GM12878 (cell line): ENCODE results near the gene MCM8. TPM values are rescaled to one million over a fixed set of nuclear protein-coding genes. Genes with fewer than 3 reads are reported as not detected.

Experiments used
- ATAC-seq: fragments of 200-7000 bp; cut with Tn5 transposase; 3 replicates; pipeline ENCODE4 v1.9.1; 2020; ENCODE audit warnings: mild to moderate bottlenecking, moderate library complexity
- BruUV-seq: library from RNA; stranded (reverse); fragments of 400-500 nt; replicated peaks from 2 replicates; lab custom pipeline; 2021; lab: Mats Ljungman, UMichigan
- CTCF ChIA-PET: fragments of 300-600 bp; sonication (Branson Sonifier 250); formaldehyde crosslinking; extraction: SDS; loops from one replicate; lab custom pipeline; 2021; ENCODE audit warnings: inconsistent platforms; lab: Yijun Ruan, JAX
- POLR2A ChIA-PET: fragments of 350-600 bp; formaldehyde crosslinking; extraction: SDS; loops from one replicate; lab custom pipeline; 2021; ENCODE audit warnings: inconsistent platforms; lab: Charles Lee
- RAD21 ChIA-PET: fragments of 300-600 bp; sonication (Branson Sonifier 250); formaldehyde crosslinking; loops from one replicate; lab custom pipeline; 2023; ENCODE audit warnings: antibody characterized with exemption; ENCODE audit not compliant: unreplicated experiment; lab: Charles Lee
- SMC1A ChIA-PET: fragments of 300-600 bp; sonication (Branson Sonifier 250); formaldehyde crosslinking; loops from one replicate; lab custom pipeline; 2023; ENCODE audit not compliant: unreplicated experiment, uncharacterized antibody; lab: Charles Lee
- DNase-seq: peaks from one replicate; pipeline ENCODE4 v3.0.0-alpha.2; 2011; ENCODE audit warnings: low read depth, low spot score
- FAIRE-seq: peaks from 3 replicates; lab custom pipeline; 2011; peaks lifted over from hg19 to GRCh38; lab: Jason Lieb, UNC
- H2AFZ ChIP-seq: 2 replicates; pipeline ENCODE4 v1.6.0; 2011; ENCODE audit warnings: low read depth, low read length, control low read depth; ENCODE audit not compliant: control insufficient read depth
- H3K27ac ChIP-seq: 2 replicates; pipeline ENCODE4 v1.5.1; 2011; ENCODE audit warnings: control low read depth; ENCODE audit not compliant: control insufficient read depth, insufficient read depth
- H3K27me3 ChIP-seq, 2 experiments: replicated peaks in 1 of 2; 2 replicates each; pipeline versions ENCODE4 v1.6.0 to v1.6.1; 2011; ENCODE audit warnings: low read length in 1 of 2; ENCODE audit not compliant: control insufficient read depth in 2 of 2, insufficient read depth in 2 of 2
- H3K36me3 ChIP-seq, 2 experiments: 2 replicates each; pipeline ENCODE4 v1.5.1; 2011; ENCODE audit warnings: low read length in 1 of 2; ENCODE audit not compliant: control insufficient read depth in 2 of 2, insufficient read depth in 2 of 2
- H3K4me1 ChIP-seq: 2 replicates; pipeline ENCODE4 v1.6.1; 2011; ENCODE audit warnings: mild to moderate bottlenecking, low read length, moderate library complexity, mixed read lengths; ENCODE audit not compliant: control insufficient read depth, insufficient read depth
- H3K4me2 ChIP-seq: 2 replicates; pipeline ENCODE4 v1.6.0; 2011; ENCODE audit warnings: control low read depth; ENCODE audit not compliant: control insufficient read depth, insufficient read depth
- H3K4me3 ChIP-seq: fragments of 200-600 bp; sonication (generic); 2 replicates; pipeline ENCODE4 v1.5.1; 2016
- H3K79me2 ChIP-seq: 2 replicates; pipeline ENCODE4 v1.6.0; 2011; ENCODE audit warnings: low read length; ENCODE audit not compliant: control insufficient read depth, insufficient read depth
- H3K9ac ChIP-seq: 2 replicates; pipeline ENCODE4 v1.8.0; 2011; ENCODE audit warnings: low read length, control low read depth, mixed read lengths; ENCODE audit not compliant: control insufficient read depth, insufficient read depth
- H3K9me3 ChIP-seq: replicated peaks from 3 replicates; pipeline ENCODE4 v1.5.1; 2011; ENCODE audit warnings: mild to moderate bottlenecking, low read length; ENCODE audit not compliant: control insufficient read depth, insufficient read depth
- H4K20me1 ChIP-seq: 2 replicates; pipeline ENCODE4 v1.6.0; 2011; ENCODE audit not compliant: control insufficient read depth, insufficient read depth
- BCL3 ChIP-seq: IDR thresholded peaks from 2 replicates; pipeline ENCODE4 v1.6.1; 2011; ENCODE audit warnings: borderline replicate concordance, low read depth, mild to moderate bottlenecking, moderate library complexity, low read length; ENCODE audit not compliant: insufficient read depth, poor library complexity, severe bottlenecking
- BRCA1 ChIP-seq: IDR thresholded peaks from 2 replicates; pipeline ENCODE4 v1.6.1; 2011; ENCODE audit warnings: low read depth, low read length, improper control_type of control experiment
- HDAC2 ChIP-seq: fragments of 200-600 bp; sonication (generic); IDR thresholded peaks from 2 replicates; pipeline ENCODE4 v1.6.1; 2017
- RAD21 ChIP-seq: IDR thresholded peaks from 2 replicates; pipeline ENCODE4 v1.6.1; 2011; ENCODE audit warnings: mild to moderate bottlenecking, low read depth, low read length, moderate library complexity; ENCODE audit not compliant: insufficient read depth
- SMAD5 ChIP-seq: IDR thresholded peaks from 2 replicates; pipeline ENCODE4 v1.6.1; 2016; ENCODE audit warnings: antibody characterized with exemption, low read depth
- STAT1 ChIP-seq: fragments of 450-650 bp; conservative IDR thresholded peaks from 2 replicates; pipeline ENCODE4 v1.6.1; 2014; ENCODE audit warnings: antibody characterized with exemption, mild to moderate bottlenecking
- ZNF217 ChIP-seq: fragments of 450-650 bp; IDR thresholded peaks from 2 replicates; pipeline ENCODE4 v1.6.1; 2017; ENCODE audit warnings: antibody characterized with exemption, mild to moderate bottlenecking
- ZNF384 ChIP-seq: IDR thresholded peaks from 2 replicates; pipeline ENCODE4 v1.6.1; 2012; ENCODE audit warnings: low read depth, mild to moderate bottlenecking, low read length, improper control_type of control experiment, borderline replicate concordance
- ZNF622 ChIP-seq: fragments of 450-650 bp; IDR thresholded peaks from 2 replicates; pipeline ENCODE4 v1.6.1; 2017; ENCODE audit warnings: mild to moderate bottlenecking, inconsistent platforms
- WGBS: methylation state at CpG from one replicate; pipeline ENCODE4 v1.1.6; 2016; ENCODE audit warnings: low lambda C conversion rate; ENCODE audit not compliant: insufficient replicate concordance, insufficient coverage; ENCODE audit errors: missing lambda C conversion rate; 5-methylcytosine and 5-hydroxymethylcytosine counted together
- in situ Hi-C: fragments of 300-500 bp; cut with MboI; formaldehyde crosslinking; loops from 9 replicates; pipeline ENCODE4 v1.14.3; 2018; ENCODE audit warnings: mixed read lengths
- intact Hi-C: fragments of 100-400 bp; cut with micrococcal nuclease; formaldehyde crosslinking; loops from one replicate; pipeline ENCODE4 v1.14.2; 2022; ENCODE audit not compliant: unreplicated experiment
- polyA plus RNA-seq, 11 experiments: library from polyadenylated mRNA; depleted of rRNA in 4 of 11; unstranded in 6 of 11; stranded (reverse) in 5 of 11; fragments of >200 nt; fragmentation: Nextera tagmentation in 4 of 11; fragmentation: Illumina TruSeq in 1 of 11; extraction: Ambion mirVana in 4 of 11; extraction: Trizol in 1 of 11; gene quantifications; 1 replicate in 1 of 11; 2 replicates in 10 of 11; pipeline versions ENCODE4 v1.2.1 to v1.2.3, GENCODE V29; 2011 to 2016; ENCODE audit warnings: inconsistent platforms in 2 of 11, missing spikeins in 2 of 11, low read depth in 1 of 11
- total RNA-seq, 4 experiments: library from RNA; depleted of rRNA in 3 of 4; stranded (reverse); fragments of >200 nt in 3 of 4; fragmentation: Illumina TruSeq in 1 of 4; extraction: Trizol in 1 of 4; gene quantifications; 2 replicates each; pipeline versions ENCODE4 v1.2.1 to v1.2.3, GENCODE V29; 2013 to 2021

Gene MCM8
- total and polyA plus RNA-seq, 10 of the 15 experiments (the other 5 are each of a cell fraction or from before 2014, with no cell fraction given), result 3.2 to 28.2 (median 16.0) TPM

DNA sequence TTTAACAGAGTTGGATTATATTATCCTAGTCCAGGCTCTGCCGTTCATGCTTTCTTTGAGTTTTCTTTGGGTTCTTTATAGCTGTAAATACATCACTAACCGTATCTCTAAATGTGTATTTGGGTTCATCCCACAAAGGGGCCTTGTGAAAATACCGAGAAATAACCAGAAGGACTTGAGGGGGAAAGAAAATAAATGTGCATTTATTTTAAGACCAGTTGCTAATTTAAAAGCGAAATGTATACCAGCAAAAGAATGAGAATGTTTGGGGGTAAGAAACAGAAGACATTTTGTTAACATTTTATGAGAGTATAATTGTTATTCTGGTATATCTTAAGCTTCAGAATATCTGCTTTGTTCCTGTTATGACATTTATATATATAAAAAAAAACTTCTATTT is 64.5 kb downstream of the MCM8 start:
- BruUV-seq, result no TSS peak
- 98% methylated on average over 4 of the region's 4 CpGs for WGBS
- TF ChIP-seq ZNF217 (no peak), HDAC2 (no peak)
- DNase-seq, result no peak
- Histone ChIP-seq H3K9ac (no peak overlapping the region), H3K27me3 (no peaks in the 10 kb centered on the region), H3K4me2 (no peak overlapping the region), H3K36me3 (peaks cover 1 to 23% of the 10 kb centered on the region in 2 experiments; a peak in 3 of 4 replicates), H3K27ac (no peak overlapping the region), H3K79me2 (peaks cover 4% of the 10 kb centered on the region), H3K9me3 (no peaks in the 10 kb centered on the region), H2AFZ (no peak overlapping the region), H3K4me3 (no peak overlapping the region), H3K4me1 (no peaks in the 10 kb centered on the region), H4K20me1 (no peaks in the 10 kb centered on the region)
- intact Hi-C loops (no loop called here), in situ Hi-C loops (no loop called here)
- no peak for ATAC-seq
- CTCF ChIA-PET, result interaction anchor here (0.5 to 1.5 kb wide), 6 partner anchors 8 to 485 kb away, joined by 3 to 5 read pairs (median 3); no protein-coding TSS in a partner anchor
- RAD21 ChIA-PET, result no interaction called here
- SMC1A ChIA-PET, result interaction anchor here (1.0 to 1.6 kb wide), 7 partner anchors 8 to 614 kb away, joined by 3 to 6 read pairs (median 4); no protein-coding TSS in a partner anchor
- FAIRE-seq, result no peak
- POLR2A ChIA-PET, result no interaction called here

DNA sequence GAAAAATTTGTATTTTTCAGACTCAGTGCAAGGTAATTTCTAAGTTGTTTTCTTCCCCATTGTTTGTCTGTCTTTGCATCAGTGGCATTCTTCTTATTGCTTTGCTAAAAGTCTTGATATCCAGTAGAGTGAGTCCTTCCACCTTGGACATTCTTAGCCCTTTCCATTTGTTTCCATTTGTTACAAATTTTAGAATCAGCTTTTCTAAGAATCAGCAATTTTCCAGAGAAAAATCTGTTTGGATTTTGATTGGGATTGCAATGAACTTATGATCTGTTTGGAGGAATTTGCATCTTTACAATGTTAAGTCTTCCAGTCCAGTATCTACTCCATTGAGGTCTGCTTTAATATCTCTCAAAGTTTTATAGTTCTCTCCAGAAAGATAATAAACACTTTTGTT is 67.0 kb downstream of the MCM8 start:
- no TSS peak for BruUV-seq
- RAD21 ChIA-PET, result interaction anchor here (0.7 kb wide), 1 partner anchor 105 kb away, joined by 3 read pairs; no protein-coding TSS in a partner anchor
- in situ Hi-C loops, result no loop called here

More for the DNA sequence above, 67.0 kb downstream of the MCM8 start:
- no peak overlapping the region for H3K27ac ChIP-seq
- DNase-seq (no peak), FAIRE-seq (no peak)
- SMC1A ChIA-PET, result interaction anchor here (0.8 to 1.2 kb wide), 2 partner anchors 10 to 29 kb away, joined by 4 read pairs; no protein-coding TSS in a partner anchor
- intact Hi-C loops, result no loop called here
- TF ChIP-seq STAT1, result no peak
- TF ChIP-seq ZNF622, result no peak
- no peak for TF ChIP-seq BRCA1
- TF ChIP-seq SMAD5, result no peak
- TF ChIP-seq RAD21, result no peak
- no peak for TF ChIP-seq ZNF384
- TF ChIP-seq BCL3, result no peak
- TF ChIP-seq, all 136 proteins: peak for 0
- CTCF ChIA-PET, result no interaction called here
- H4K20me1 ChIP-seq, result no peaks in the 10 kb centered on the region
- H3K4me2 ChIP-seq, result no peak overlapping the region
- no peak overlapping the region for H2AFZ ChIP-seq
- H3K4me1 ChIP-seq, result no peaks in the 10 kb centered on the region
- no peak overlapping the region for H3K9ac ChIP-seq
- POLR2A ChIA-PET, result interaction anchor here (0.7 kb wide), 1 partner anchor 531 kb away, joined by 3 read pairs; no protein-coding TSS in a partner anchor
- no peaks in the 10 kb centered on the region for H3K27me3 ChIP-seq
- peaks cover 2% of the 10 kb centered on the region for H3K79me2 ChIP-seq
- peaks cover 6% of the 10 kb centered on the region; the same call in 2 of the 3 replicates for H3K9me3 ChIP-seq
- peaks cover 1 to 18% of the 10 kb centered on the region in 2 experiments; a peak in 2 of 4 replicates for H3K36me3 ChIP-seq
- ATAC-seq, result no peak
- H3K4me3 ChIP-seq, result no peak overlapping the region
